COLO829 (cell line): ENCODE results near the gene ELFN1.

Experiments
- DNase-seq: peaks from one replicate; pipeline ENCODE4 v3.0.0; 2012; ENCODE audit warnings: low spot score

ELFN1 gene

DNA sequence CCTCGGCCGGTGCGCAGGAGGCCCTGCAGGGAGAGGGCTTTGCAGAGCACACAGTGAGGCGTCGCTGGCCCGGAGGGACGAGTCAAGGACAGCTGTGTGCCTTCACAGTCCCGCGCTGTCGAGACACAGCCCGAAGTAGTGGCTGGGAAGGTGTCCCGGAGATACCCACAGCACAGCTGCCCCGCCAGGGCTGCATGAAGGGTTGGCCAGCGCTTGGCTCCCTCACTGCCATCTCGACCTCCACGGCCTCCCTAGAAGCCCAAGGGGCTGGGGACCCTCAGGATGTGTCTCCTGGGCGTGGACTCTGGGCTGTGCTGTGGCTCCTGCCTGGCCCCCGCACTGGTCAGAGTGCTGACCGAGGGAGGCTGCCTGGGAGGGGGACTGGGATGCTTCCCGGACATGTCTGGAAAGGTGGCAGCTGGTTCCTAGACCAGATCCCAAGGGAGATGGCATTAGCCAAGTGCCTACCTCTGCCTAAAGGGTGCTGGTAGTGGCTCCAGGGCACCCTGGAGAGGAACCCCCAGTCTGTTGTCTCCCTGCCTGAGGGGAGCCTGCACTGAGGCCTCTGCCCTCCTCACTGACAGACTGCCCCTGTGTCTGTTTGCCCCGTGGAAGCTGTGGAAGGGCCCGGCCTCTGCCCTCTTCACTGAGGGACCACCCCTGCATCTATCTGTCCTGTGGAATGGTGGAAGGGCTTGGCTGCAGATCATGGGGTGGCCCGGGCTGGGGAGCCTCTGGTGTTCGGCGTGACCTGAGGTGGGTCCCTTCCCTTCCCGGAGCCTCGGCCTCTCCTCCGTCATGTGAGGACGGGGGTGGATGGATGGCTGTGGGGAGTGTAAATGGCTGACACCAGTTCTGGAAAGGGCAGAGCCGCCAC, 5.8 kb downstream of the ELFN1 start:
- DNase-seq: no peak

DNA sequence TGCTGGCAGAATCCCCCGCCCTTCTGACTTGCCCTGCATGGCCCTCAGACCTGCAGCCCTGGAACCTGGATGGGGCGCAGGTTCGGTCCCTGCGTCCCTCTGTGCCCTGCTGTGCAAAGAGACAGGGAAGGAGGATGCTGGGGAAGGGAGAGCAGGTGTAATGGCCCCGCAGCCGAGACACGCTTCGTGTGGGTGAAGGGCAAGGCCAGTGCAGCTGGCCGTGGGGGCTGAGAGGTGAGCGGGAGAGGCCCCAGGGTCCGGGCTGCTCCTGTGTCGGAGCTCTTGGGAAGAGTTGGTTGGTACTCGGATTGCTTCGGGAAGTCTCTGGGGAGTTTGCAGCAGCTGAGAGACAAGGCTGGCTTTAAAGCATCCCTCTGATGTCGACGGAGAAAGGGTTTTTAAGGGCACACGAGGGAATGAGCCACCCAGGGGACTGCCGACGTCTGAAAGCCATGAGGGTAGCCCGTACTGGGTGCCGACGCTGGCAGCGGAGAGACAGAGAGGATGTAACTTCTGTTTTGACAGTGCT, 6.5 kb downstream of the ELFN1 start:
- no peak for DNase-seq

DNA sequence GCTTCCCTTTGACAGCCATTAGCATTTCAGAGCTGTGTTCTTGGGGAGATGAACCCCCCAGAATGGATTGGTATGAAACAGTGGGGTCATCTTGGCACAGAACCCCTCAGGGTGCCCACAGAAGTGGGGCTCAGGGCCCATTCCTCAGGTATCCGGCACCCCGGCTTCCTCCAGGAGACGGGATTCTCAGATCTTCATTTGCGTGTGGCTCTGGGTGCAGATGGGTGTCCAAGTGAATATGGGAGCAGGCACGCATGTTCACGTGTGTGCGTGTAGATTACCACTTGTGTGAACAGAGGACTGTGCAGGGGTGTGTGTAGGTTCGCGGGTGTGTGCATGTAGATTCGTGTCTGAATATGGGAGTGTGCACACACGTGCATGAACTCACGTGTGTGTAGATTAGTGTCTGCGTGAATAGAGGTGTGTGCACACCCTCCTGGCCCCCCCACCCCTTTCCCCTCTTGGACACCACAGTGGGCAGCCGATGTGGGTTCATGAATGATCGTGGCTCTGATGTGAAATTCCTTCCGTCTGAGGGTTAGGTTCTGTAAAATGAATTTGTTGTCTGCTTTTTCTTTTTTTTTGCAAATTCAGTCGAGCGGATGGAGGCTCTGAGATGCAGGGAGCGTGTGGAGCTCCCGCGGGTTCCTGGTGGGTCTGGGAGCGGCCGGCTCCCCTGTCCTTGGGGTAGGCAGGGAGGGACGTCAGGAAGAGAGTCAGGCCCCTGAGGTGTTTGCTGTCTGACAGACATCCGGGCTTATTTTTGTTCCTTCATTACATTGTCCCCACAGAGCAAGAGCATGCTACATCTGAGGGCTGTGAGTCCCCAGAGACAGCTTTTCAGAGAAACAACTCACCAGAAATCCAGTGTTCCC, 7.4 kb downstream of the ELFN1 start:
- DNase-seq: no peak

DNA sequence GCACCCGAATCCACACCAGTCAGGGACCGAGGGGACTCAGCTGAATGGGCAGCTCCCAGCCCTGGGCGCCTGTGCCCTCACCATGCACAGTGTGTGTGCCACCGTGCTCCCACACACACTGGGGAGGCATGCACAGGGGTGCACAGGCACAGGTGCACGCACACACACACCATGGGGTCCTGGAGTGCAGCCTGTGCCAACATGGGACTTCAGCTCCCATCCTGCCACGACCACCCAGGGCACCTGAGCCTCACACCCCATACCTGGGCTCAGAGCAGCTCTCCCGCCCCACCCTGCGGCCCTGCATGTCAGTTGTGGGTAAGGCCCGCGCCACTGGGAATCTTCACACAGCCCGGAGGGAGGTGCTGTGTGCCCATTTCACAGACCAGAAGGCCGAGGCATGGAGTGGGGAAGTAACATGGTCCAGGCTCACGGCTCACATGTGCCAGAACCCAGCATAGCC, 8.0 kb downstream of the ELFN1 start:
- DNase-seq: no peak

DNA sequence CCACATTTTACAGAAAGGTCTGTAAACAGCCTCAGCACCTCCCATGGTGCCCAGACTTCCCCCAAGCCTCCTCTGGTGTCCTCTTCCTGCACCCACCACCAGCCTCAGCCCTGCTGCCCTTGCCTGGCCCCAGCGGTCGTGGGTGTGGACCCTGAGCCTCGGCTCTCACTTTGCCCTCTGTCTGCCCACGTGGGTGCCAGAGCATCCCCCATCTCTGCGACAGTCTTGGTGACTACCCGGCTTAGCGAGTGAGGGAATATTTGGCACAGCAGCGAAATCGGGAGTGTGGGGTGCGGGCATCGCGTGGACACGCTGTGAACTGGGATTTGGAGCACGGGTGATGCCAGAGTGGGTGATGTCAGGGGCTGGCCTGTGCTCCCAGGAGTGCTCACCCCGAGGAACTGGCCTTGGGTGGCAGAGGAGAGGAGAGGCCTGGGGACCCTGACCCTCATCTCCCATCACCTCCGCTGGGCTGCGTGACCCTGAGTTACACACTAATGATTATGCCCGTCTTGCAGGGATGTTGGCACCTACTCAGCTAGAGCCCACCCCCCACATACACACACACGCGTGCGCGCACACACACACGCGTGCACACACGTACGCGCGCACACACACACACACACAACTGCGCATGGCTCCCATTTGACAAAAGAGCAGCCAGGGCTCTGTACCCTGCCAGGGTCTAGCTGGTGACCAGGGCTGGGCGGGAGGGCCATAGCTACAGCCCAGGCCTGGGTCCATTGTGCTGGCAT, 8.7 kb downstream of the ELFN1 start:
- DNase-seq: no peak

DNA sequence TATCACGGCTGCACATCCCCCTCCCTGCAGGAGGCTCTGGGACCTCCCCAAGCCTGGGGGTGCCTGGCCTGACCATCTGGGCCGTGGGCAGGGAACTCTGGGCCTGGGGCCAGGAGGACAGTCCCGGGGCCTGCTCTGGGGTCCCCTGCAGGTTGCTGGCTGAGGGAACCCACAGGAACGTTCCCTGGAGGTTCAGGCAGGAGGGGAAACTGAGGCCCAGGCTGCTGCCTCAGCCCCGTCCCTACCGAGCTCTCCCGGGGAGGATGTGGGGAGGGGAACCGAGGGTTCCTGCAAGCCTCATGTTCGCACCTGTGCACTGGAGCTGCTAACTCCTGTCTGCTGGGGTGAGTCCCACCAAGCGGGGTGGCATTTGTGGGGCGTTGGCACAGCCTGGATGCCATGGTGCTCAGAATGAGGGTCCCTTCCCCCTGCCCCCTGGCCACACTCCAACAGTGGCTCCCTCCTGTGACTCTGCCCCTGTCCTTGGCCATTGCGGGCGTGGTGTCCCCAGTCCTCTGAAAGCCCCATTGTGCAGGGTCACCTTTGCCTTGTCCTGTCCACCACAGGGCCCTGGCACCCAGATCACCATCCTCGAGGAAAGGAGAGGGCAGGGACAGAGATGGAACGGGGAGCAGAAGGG, 9.4 kb downstream of the ELFN1 start:
- no peak for DNase-seq

DNA sequence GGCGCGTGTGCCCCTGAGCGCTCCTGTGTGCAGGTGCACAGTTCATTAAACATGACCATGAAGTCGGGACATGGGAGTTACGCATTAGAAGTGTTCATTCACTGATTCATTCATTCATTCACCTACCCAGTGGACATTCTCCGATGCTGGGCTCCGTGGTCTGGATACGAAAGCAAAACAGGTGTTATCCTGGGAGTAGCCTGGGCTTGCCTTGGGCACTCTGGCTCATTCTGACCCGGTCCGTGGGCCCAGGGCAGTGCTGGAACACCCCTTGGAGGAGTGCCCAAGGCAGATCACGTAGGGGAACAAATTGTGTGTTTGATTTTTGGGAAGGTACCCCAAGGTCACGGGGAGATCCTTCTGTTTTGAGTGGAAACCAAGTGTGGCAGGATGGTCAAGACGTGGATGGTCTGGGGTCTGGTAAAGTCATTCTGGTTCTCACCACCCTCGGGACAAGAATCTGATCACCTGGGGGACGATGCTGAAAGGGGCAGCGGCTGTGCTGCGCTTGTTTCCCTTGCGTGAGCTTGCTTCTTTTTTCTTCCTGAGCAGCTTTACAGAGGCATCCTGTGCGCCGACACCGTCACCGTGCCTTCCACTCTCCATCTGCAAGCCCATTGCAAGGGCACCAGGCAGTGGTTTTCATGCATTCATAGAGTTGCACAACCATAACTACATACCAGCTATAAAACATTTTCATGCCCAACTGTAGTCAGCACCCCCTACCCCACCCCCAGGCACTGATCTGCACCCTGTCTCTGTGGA, 10.1 kb downstream of the ELFN1 start:
- no peak for DNase-seq

DNA sequence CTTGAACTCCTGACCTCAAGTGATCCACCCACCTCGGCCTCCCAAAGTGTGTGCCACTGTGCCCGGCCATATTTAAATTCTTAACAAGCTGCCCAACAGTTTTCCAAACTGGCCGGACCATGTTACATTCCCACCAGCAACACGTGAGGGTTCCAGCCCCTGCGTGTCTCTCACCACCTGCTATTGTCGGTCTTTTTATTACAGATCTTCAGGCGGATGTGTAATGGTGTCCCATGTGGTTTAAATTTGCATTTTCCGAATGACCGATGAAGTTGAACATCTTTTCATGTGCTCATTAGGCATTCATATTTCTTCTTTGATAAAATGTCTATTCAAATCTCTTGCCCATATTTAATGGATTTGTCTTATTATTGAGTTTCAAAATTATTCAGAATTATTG, 11.5 kb downstream of the ELFN1 start:
- DNase-seq: no peak

DNA sequence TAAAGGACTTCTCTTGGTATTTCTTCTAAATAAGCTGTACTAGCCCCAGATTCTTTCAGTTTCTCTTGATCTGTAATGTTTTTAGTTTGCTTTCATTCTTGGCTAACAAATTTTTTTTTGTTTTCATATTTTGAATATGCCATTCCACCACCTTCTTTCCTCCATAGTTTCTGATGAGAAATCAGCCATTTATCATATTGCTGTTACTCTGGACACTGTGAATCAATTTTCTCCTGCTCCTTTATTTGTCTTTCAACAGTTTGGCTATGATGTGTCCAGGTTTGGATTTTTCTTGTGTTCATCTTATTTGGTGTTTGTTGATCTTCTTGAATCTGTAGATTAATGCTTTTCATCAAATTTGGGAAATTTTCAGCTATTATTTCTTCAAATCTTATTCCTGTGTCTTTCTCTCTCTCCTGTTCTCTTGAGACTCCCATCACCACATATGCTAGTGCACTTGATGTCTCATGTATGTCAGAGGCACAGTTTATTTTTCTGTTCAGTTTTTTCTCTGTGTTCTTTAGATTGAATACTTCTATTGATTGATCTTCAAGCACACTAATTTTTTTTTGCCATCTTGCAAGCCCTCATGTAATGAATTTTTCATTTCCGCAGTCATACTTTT, 15.0 kb downstream of the ELFN1 start:
- no peak for DNase-seq

DNA sequence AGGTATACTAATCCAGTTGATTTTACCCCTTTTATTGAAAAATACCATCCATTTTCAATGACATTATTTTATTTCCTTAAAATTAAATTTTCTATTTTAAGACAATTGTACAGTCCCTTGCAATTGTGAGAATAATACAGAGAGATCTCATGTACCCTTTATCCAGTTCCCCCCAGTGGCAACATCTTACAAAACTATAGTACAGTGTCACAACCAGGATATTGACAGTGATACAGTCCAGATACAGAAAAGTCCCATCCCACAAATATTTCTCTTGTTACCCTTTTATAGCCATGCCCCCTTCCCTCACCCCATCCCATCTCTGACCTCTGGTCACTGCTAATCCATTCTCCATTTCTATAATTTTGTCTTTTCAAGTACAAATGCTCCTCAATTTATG, 18.5 kb downstream of the ELFN1 start:
- DNase-seq: no peak

DNA sequence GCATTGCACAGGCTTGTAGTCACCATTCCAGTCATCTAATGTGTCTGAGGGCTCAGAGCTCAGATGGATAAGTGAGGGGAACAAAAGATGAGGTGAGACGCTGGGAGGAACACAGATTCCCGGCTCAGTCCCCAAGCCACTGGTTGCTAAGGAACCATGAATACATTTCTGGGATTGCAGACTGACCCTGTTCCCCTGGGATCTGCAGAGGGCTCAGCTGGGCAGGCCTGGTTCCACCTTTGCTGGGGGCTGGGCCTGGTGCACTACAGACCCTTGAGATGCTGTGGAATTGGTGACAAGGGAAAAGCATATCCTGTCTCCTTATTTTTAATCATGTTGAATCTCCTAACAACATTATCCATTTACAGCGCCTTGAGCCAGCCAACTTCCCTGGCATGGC, 19.2 kb downstream of the ELFN1 start:
- DNase-seq: no peak

DNA sequence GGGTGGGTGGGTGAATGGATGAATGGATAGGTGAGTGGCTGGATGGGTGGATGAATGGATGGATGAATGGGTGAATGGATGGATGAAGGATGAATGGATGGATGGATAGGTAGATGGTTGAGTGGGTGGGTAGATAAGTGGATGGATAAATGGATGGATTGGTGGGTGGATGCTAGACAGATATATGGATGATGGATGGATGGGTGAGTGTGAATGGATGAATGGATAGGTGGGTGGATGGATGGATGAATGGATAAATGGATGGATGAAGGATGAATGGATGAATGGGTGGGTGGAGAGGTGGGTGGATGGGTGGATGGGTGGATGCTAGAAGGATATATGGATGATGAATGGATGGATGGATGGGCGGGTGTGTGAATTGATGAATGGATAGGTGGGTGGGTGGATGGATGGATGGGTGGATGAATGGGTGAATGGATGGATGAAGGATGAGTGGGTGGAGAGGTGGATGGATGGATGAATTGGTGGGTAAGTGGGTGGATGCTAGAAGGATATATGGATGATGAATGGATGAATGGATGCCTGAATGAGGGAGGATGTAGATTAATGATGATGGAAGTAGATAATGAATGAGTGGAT, 20.4 kb downstream of the ELFN1 start:
- DNase-seq: no peak

DNA sequence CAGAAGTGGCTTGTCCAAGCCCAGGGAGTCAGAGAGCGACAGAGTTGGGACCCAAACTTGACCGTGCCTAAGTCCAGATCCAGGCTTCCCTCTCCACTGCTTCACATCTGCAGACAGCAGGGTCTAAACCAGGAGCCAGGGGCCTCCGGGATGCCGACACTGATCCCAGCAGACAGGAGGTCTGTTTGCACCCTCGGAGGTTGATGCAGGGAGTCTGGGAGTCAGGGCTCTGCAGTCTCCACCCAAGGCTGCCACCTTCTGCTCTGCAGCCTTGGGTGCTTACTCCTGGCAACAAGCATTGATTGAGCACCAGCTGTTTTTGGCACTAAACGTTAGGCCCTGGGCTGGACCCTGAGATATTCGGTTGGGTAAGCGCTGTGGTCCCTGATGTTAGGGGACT, 21.0 kb downstream of the ELFN1 start:
- no peak for DNase-seq

DNA sequence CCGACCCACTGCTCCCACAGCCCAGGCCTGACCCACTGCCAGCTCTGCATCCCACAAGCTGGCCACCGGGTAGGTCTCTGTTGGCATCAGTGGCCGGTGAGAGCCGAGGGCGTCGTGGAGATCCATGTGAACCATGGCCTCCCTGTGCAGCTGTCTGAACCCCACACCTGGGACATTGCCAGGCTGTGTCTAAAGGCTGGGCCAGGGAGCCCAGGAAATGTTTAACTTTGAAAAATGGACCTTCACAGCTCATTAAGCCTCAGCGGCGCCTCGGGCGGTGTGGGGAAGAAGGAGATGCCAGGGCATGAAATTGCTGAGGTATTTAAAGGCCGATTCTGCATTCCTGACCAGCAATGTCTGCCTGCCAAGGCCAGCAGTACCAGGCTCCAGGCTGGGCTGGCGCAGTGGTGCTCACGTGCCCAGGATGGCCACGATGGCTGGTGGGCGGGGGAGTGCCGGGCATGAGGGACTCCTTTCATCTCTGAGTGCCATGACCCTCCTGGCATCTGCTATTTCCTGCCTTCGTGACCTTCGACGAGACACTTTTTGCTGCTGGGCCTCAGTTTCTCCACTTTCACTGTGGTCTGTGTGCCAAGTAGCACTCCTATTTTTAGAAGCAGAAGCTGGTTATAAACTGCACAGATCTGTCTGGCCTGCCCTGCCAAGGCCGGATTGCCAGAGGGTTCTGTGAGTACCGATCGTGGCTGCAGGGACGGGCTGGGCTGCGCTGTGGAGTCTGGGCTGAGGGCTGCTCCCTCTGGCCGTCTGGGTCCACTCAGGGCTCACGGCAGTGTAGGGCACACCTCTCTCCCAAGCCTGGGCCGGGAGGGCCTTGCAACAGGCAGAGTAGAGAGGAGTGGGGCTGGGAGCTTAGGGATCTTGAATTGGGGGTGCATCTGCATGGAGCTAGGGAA, 21.8 kb downstream of the ELFN1 start:
- peak; percentile 66 for DNase-seq

DNA sequence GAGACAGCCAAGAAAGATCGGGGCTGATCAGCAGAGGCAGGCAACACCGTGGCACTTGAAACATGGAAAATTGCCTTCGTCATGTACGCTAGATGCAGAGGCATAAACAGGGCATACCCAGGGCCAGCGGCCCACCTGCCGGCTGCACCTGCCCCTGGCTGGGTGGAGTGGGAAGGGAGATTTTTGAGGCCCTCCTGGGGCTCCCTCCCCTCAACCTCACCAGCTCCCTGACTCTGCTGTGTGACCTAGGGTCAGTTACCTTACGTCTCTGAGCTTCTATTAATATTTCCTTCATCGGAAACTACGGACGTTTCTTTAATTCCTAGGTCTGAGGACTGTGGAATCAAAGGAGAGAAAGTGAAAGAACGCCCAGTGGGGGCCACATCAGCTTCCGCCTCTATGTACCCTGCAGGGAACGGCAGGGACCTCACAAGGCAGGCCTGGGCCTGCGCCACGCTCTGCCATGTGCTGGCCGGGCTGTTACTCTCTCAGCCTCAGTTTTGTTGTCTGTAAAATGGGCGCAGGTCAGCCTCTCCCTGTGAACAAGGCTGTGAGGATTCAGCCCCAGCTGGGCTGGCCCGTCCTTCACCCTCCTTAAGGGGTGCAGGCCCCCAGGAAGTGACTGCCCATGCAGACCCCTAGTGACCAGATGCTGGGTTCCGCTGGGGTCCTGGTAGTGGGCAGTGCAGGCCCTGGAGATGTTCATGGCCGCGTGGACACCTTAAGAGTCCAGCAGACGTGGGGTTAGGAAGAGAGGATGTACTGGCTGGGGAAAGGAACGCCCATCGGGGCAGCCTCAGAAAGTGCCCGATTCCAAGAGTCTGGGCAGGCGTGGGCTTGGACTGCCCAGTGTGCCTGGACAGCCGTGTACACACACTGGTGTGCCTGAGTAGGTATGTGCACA, 22.7 kb downstream of the ELFN1 start:
- DNase-seq: no peak

DNA sequence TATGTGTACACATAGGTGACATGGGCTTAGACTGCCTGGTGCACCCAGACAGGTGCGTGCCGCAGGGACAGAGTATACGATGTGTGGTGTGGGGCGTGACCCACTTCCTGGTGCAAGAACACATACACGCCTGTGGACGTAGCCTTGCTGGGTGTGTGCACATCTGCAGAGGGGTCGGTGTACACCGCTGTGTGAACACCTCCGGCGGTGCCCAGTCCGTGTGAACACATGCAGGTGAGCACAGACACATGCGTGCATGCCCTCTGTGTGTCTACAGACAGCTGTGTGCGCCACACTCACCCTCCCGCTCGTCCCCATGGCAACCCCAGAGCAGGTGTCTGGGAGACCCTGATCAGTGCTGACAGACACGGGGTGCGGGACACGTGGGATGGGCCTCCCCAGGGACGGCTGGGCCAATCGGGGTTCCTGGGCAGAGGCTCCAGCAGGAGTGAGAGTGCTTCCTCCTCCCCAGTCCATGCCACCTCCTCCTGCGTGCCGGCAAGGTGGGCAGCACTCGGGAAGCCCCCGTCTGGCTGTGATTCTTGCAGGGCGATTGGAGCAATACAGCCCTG, 23.4 kb downstream of the ELFN1 start:
- DNase-seq: no peak

DNA sequence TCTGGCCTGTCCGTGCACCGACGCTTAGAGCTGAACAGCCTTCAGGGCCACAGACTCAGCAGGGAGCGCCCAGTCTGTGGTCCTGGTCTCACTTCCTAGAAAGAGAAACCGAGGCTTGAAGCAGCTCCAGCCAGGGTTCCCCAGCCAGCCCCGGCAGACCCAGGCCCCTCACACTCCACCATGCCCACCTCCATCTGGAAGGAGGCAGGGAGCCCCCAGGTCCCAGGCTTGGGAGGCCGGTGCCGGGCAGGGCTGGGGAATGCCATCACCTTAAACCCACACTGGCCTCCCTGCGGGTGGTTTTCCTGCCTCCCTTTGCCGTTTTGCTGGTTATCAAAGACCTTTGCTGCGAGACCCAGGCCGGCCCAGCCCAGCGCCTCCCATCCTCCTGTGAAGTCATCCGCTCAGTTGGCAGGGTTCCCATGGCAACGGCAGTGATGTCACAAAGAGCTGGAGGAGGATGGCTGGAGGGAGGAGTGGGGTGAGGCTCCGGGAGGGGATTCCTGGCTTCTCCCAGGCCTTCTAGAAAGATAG, 24.0 kb downstream of the ELFN1 start:
- DNase-seq: no peak
